ENCODE data around the gene GPR183. TPM values are rescaled to one million over a fixed set of nuclear protein-coding genes. Genes with fewer than 3 reads are reported as not detected.
A peak's percentile ranks its signal among the peaks of the same experiment; 100 is the strongest.

GPR183 gene
- total RNA-seq, 1 donor from 2014 or later: not detected

GRCh38 chr13:99330942-99331341 is 23.7 kb upstream of the GPR183 start:
- Mint-ChIP-seq H3K36me3 (ENCODE audit: insufficient read depth) (peaks cover 12% of the 10 kb centered on the region), H3K27ac (no peak overlapping the region), H3K9me3 (ENCODE audit: low read depth) (no peaks in the 10 kb centered on the region), H3K4me1 (ENCODE audit: low read depth) (peaks cover 3% of the 10 kb centered on the region), H3K4me3 (ENCODE audit: low read depth) (no peak overlapping the region), H3K27me3 (no peaks in the 10 kb centered on the region)
- no peak for DNase-seq (ENCODE audit: low spot score, unreplicated experiment)
- TF ChIP-seq CTCF (IDR thresholded peaks at IDR 0.05; ENCODE audit: unreplicated experiment): no peak

GRCh38 chr13:99329477-99329876 is 22.3 kb upstream of the GPR183 start:
- H3K36me3 Mint-ChIP-seq (ENCODE audit: insufficient read depth): peaks cover 17% of the 10 kb centered on the region
- H3K9me3 Mint-ChIP-seq (ENCODE audit: low read depth): no peaks in the 10 kb centered on the region
- peak overlapping the region; percentile 54 for H3K27ac Mint-ChIP-seq

GRCh38 chr13:99327761-99328160 is 20.6 kb upstream of the GPR183 start:
- Mint-ChIP-seq H3K9me3 (ENCODE audit: low read depth) (no peaks in the 10 kb centered on the region), H3K27me3 (no peaks in the 10 kb centered on the region), H3K36me3 (ENCODE audit: insufficient read depth) (peaks cover 15% of the 10 kb centered on the region), H3K4me1 (ENCODE audit: low read depth) (peaks cover 3% of the 10 kb centered on the region), H3K27ac (no peak overlapping the region), H3K4me3 (ENCODE audit: low read depth) (no peak overlapping the region)
- TF ChIP-seq CTCF (IDR thresholded peaks at IDR 0.05; ENCODE audit: unreplicated experiment): no peak
- DNase-seq (ENCODE audit: low spot score, unreplicated experiment): no peak

More at GRCh38 chr13:99329477-99329876, 22.3 kb upstream of the GPR183 start:
- DNase-seq (ENCODE audit: low spot score, unreplicated experiment): no peak
- Mint-ChIP-seq H3K4me3 (ENCODE audit: low read depth) (no peak overlapping the region), H3K27me3 (no peaks in the 10 kb centered on the region), H3K4me1 (ENCODE audit: low read depth) (peaks cover 3% of the 10 kb centered on the region)
- no peak for TF ChIP-seq CTCF (IDR thresholded peaks at IDR 0.05; ENCODE audit: unreplicated experiment)

- TF ChIP-seq CTCF (IDR thresholded peaks at IDR 0.05; ENCODE audit: unreplicated experiment): no peak
- H3K9me3 Mint-ChIP-seq (ENCODE audit: low read depth): no peaks in the 10 kb centered on the region
- H3K4me3 Mint-ChIP-seq (ENCODE audit: low read depth): no peak overlapping the region
- no peak overlapping the region for H3K27ac Mint-ChIP-seq
- H3K4me1 Mint-ChIP-seq (ENCODE audit: low read depth): peaks cover 3% of the 10 kb centered on the region
- H3K27me3 Mint-ChIP-seq: no peaks in the 10 kb centered on the region
- no peak for DNase-seq (ENCODE audit: low spot score, unreplicated experiment)
- peaks cover 14% of the 10 kb centered on the region for H3K36me3 Mint-ChIP-seq (ENCODE audit: insufficient read depth)
Measured at GRCh38 chr13:99327126-99327525, 19.9 kb upstream of the GPR183 start.

GRCh38 chr13:99326012-99326411 is 18.8 kb upstream of the GPR183 start:
- Mint-ChIP-seq H3K27me3 (no peaks in the 10 kb centered on the region), H3K36me3 (ENCODE audit: insufficient read depth) (peaks cover 14% of the 10 kb centered on the region), H3K4me3 (ENCODE audit: low read depth) (no peak overlapping the region), H3K27ac (no peak overlapping the region), H3K4me1 (ENCODE audit: low read depth) (no peaks in the 10 kb centered on the region), H3K9me3 (ENCODE audit: low read depth) (no peaks in the 10 kb centered on the region)
- DNase-seq (ENCODE audit: low spot score, unreplicated experiment): no peak
- no peak for TF ChIP-seq CTCF (IDR thresholded peaks at IDR 0.05; ENCODE audit: unreplicated experiment)

Measured in progenitor cell of endocrine pancreas (in vitro differentiated cells).